ENCODE results near the gene TENM4.

The TENM4 gene

GRCh38 chr11:78943841-78944240 is 497.0 kb downstream of the TENM4 start:
- peaks cover 4% of the 10 kb centered on the region for H3K9me3 Mint-ChIP-seq (ENCODE audit: low read depth)
- no peak overlapping the region for H3K27ac Mint-ChIP-seq
- H3K4me1 Mint-ChIP-seq (ENCODE audit: low read depth) = no peaks in the 10 kb centered on the region
- peaks cover 8% of the 10 kb centered on the region for H3K27me3 Mint-ChIP-seq
- H3K4me3 Mint-ChIP-seq = no peak overlapping the region
- H3K36me3 Mint-ChIP-seq = no peaks in the 10 kb centered on the region

GRCh38 chr11:78943154-78943553 is 497.7 kb downstream of the TENM4 start:
- H3K9me3 Mint-ChIP-seq (ENCODE audit: low read depth) = peaks cover 4% of the 10 kb centered on the region
- H3K27ac Mint-ChIP-seq = no peak overlapping the region
- peaks cover 8% of the 10 kb centered on the region for H3K27me3 Mint-ChIP-seq
- H3K4me3 Mint-ChIP-seq = no peak overlapping the region
- no peaks in the 10 kb centered on the region for H3K4me1 Mint-ChIP-seq (ENCODE audit: low read depth)
- no peaks in the 10 kb centered on the region for H3K36me3 Mint-ChIP-seq

GRCh38 chr11:78941226-78941851 is 499.5 kb downstream of the TENM4 start:
- Mint-ChIP-seq H3K27ac (no peak overlapping the region), H3K36me3 (no peaks in the 10 kb centered on the region), H3K4me1 (ENCODE audit: low read depth) (no peaks in the 10 kb centered on the region), H3K4me3 (no peak overlapping the region), H3K9me3 (ENCODE audit: low read depth) (no peaks in the 10 kb centered on the region), H3K27me3 (peaks cover 4% of the 10 kb centered on the region)

GRCh38 chr11:78940500-78941225 is 500.2 kb downstream of the TENM4 start:
- Mint-ChIP-seq H3K27ac (no peak overlapping the region), H3K9me3 (ENCODE audit: low read depth) (no peaks in the 10 kb centered on the region), H3K36me3 (no peaks in the 10 kb centered on the region), H3K4me1 (ENCODE audit: low read depth) (no peaks in the 10 kb centered on the region), H3K27me3 (peaks cover 4% of the 10 kb centered on the region), H3K4me3 (no peak overlapping the region)

GRCh38 chr11:78938971-78939370 is 501.9 kb downstream of the TENM4 start:
- Mint-ChIP-seq H3K4me3 (no peak overlapping the region), H3K27ac (no peak overlapping the region), H3K27me3 (peaks cover 4% of the 10 kb centered on the region), H3K4me1 (ENCODE audit: low read depth) (no peaks in the 10 kb centered on the region), H3K9me3 (ENCODE audit: low read depth) (no peaks in the 10 kb centered on the region), H3K36me3 (no peaks in the 10 kb centered on the region)

GRCh38 chr11:78938036-78938435 is 502.8 kb downstream of the TENM4 start:
- H3K4me3 Mint-ChIP-seq = no peak overlapping the region
- H3K36me3 Mint-ChIP-seq = no peaks in the 10 kb centered on the region

GRCh38 chr11:78935398-78936068 is 505.3 kb downstream of the TENM4 start:
- H3K9me3 Mint-ChIP-seq (ENCODE audit: low read depth) = no peaks in the 10 kb centered on the region
- H3K36me3 Mint-ChIP-seq = no peaks in the 10 kb centered on the region
- no peak overlapping the region for H3K27ac Mint-ChIP-seq
- no peaks in the 10 kb centered on the region for H3K4me1 Mint-ChIP-seq (ENCODE audit: low read depth)
- peaks cover 4% of the 10 kb centered on the region for H3K27me3 Mint-ChIP-seq
- H3K4me3 Mint-ChIP-seq = no peak overlapping the region

More at GRCh38 chr11:78938036-78938435, 502.8 kb downstream of the TENM4 start:
- H3K4me1 Mint-ChIP-seq (ENCODE audit: low read depth) = no peaks in the 10 kb centered on the region
- H3K27ac Mint-ChIP-seq = no peak overlapping the region
- H3K27me3 Mint-ChIP-seq = peaks cover 4% of the 10 kb centered on the region
- H3K9me3 Mint-ChIP-seq (ENCODE audit: low read depth) = no peaks in the 10 kb centered on the region

- Mint-ChIP-seq H3K9me3 (ENCODE audit: low read depth) (no peaks in the 10 kb centered on the region), H3K4me1 (ENCODE audit: low read depth) (no peaks in the 10 kb centered on the region), H3K4me3 (no peak overlapping the region), H3K27me3 (no peaks in the 10 kb centered on the region), H3K27ac (no peak overlapping the region), H3K36me3 (no peaks in the 10 kb centered on the region)
These were observed 507.5 kb downstream of the TENM4 start for GRCh38 chr11:78933350-78933749.

GRCh38 chr11:78932757-78933156 is 508.1 kb downstream of the TENM4 start:
- no peaks in the 10 kb centered on the region for H3K9me3 Mint-ChIP-seq (ENCODE audit: low read depth)
- H3K27me3 Mint-ChIP-seq = peaks cover 1% of the 10 kb centered on the region

GRCh38 chr11:78931891-78932290 is 508.9 kb downstream of the TENM4 start:
- Mint-ChIP-seq H3K36me3 (no peaks in the 10 kb centered on the region), H3K4me3 (no peak overlapping the region), H3K9me3 (ENCODE audit: low read depth) (no peaks in the 10 kb centered on the region), H3K27ac (no peak overlapping the region), H3K4me1 (ENCODE audit: low read depth) (no peaks in the 10 kb centered on the region), H3K27me3 (peaks cover 2% of the 10 kb centered on the region)

More at GRCh38 chr11:78932757-78933156, 508.1 kb downstream of the TENM4 start:
- H3K36me3 Mint-ChIP-seq = no peaks in the 10 kb centered on the region
- no peak overlapping the region for H3K4me3 Mint-ChIP-seq
- no peak overlapping the region for H3K27ac Mint-ChIP-seq
- H3K4me1 Mint-ChIP-seq (ENCODE audit: low read depth) = no peaks in the 10 kb centered on the region

GRCh38 chr11:78930810-78931523 is 509.9 kb downstream of the TENM4 start:
- Mint-ChIP-seq H3K27me3 (peaks cover 4% of the 10 kb centered on the region), H3K36me3 (no peaks in the 10 kb centered on the region), H3K4me1 (ENCODE audit: low read depth) (no peaks in the 10 kb centered on the region), H3K27ac (no peak overlapping the region), H3K4me3 (no peak overlapping the region), H3K9me3 (ENCODE audit: low read depth) (no peaks in the 10 kb centered on the region)

- Mint-ChIP-seq H3K27me3 (peaks cover 6% of the 10 kb centered on the region), H3K27ac (no peak overlapping the region), H3K9me3 (ENCODE audit: low read depth) (no peaks in the 10 kb centered on the region), H3K4me3 (no peak overlapping the region), H3K4me1 (ENCODE audit: low read depth) (no peaks in the 10 kb centered on the region), H3K36me3 (no peaks in the 10 kb centered on the region)
These were observed 511.0 kb downstream of the TENM4 start for GRCh38 chr11:78929906-78930220.

- Mint-ChIP-seq H3K9me3 (ENCODE audit: low read depth) (no peaks in the 10 kb centered on the region), H3K27ac (no peak overlapping the region)
These were observed 511.5 kb downstream of the TENM4 start for GRCh38 chr11:78929207-78929905.

GRCh38 chr11:78927511-78927910 is 513.3 kb downstream of the TENM4 start:
- no peak overlapping the region for H3K27ac Mint-ChIP-seq
- no peaks in the 10 kb centered on the region for H3K36me3 Mint-ChIP-seq
- H3K27me3 Mint-ChIP-seq = peaks cover 6% of the 10 kb centered on the region
- H3K4me1 Mint-ChIP-seq (ENCODE audit: low read depth) = no peaks in the 10 kb centered on the region
- H3K9me3 Mint-ChIP-seq (ENCODE audit: low read depth) = no peaks in the 10 kb centered on the region
- no peak overlapping the region for H3K4me3 Mint-ChIP-seq

More at GRCh38 chr11:78929207-78929905, 511.5 kb downstream of the TENM4 start:
- no peak overlapping the region for H3K4me3 Mint-ChIP-seq
- H3K27me3 Mint-ChIP-seq = peaks cover 6% of the 10 kb centered on the region
- no peaks in the 10 kb centered on the region for H3K36me3 Mint-ChIP-seq
- no peaks in the 10 kb centered on the region for H3K4me1 Mint-ChIP-seq (ENCODE audit: low read depth)
